Heart left ventricle (tissue), 16 donors: ENCODE results near the gene TSLP. TPM values are rescaled to one million over a fixed set of nuclear protein-coding genes. Genes with fewer than 3 reads are reported as not detected.

Experiments used
- ATAC-seq, 4 donors: fragments of 200-7000 bp; cut with Tn5 transposase; one replicate each; pipeline ENCODE4 v1.9.1; 2020 to 2022; ENCODE audit warnings: moderate library complexity in 4 of 4, mild to moderate bottlenecking in 3 of 4, moderate number of reproducible peaks in 1 of 4
- DNase-seq, 5 donors: peaks; one replicate each; pipeline ENCODE4 v3.0.0-alpha.2; 2020
- H3K27ac ChIP-seq, 12 donors: fragments of 200-600 bp; sonication (generic) in 4 of 12; one replicate each; pipeline versions ENCODE4 v1.5.0 to v1.8.0; 2016 to 2022; ENCODE audit warnings: mild to moderate bottlenecking in 2 of 12
- H3K27me3 ChIP-seq, 9 donors: fragments of 200-600 bp; sonication (generic) in 2 of 9; one replicate each; pipeline versions ENCODE4 v1.5.1 to v1.8.0; 2016 to 2022; ENCODE audit warnings: mild to moderate bottlenecking in 3 of 9
- H3K36me3 ChIP-seq, 9 donors: fragments of 200-600 bp; sonication (generic) in 2 of 9; one replicate each; pipeline versions ENCODE4 v1.5.0 to v1.8.0; 2018 to 2022; ENCODE audit warnings: mild to moderate bottlenecking in 2 of 9
- H3K4me1 ChIP-seq, 12 donors: fragments of 200-600 bp; sonication (generic) in 4 of 12; one replicate each; pipeline versions ENCODE4 v1.5.0 to v1.8.0; 2016 to 2022; ENCODE audit warnings: mild to moderate bottlenecking in 3 of 12
- H3K4me3 ChIP-seq, 12 donors: fragments of 200-600 bp; sonication (generic) in 4 of 12; one replicate each; pipeline versions ENCODE4 v1.5.0 to v1.8.0; 2017 to 2022; ENCODE audit warnings: mild to moderate bottlenecking in 9 of 12, moderate library complexity in 4 of 12
- H3K9me3 ChIP-seq, 12 donors: fragments of 200-600 bp; sonication (generic) in 4 of 12; one replicate each; pipeline versions ENCODE4 v1.5.0 to v1.8.0; 2016 to 2022; ENCODE audit warnings: mild to moderate bottlenecking in 1 of 12
- CTCF ChIP-seq, 12 donors: fragments of 200-600 bp; sonication (generic) in 4 of 12; IDR thresholded peaks; one replicate each; pipeline versions ENCODE4 v1.5.0 to v1.8.0; 2018 to 2022; ENCODE audit warnings: antibody characterized with exemption in 12 of 12, mild to moderate bottlenecking in 5 of 12
- POLR2A ChIP-seq, 2 donors: fragments of 450-650 bp; IDR thresholded peaks; one replicate each; pipeline ENCODE4 v1.6.1; 2017; ENCODE audit warnings: antibody characterized with exemption in 2 of 2, mild to moderate bottlenecking in 2 of 2, moderate library complexity in 2 of 2
- WGBS, 4 donors: extraction: QIAGEN DNeasy Blood & Tissue Kit in 2 of 4; methylation state at CpG; one replicate each; pipeline versions ENCODE4 v1.1.5 to v1.1.7; 2013 to 2018; 5-methylcytosine and 5-hydroxymethylcytosine counted together
- intact Hi-C, 10 donors: fragments of 100-400 bp; cut with DNase I; formaldehyde crosslinking; loops; one replicate each; pipeline versions ENCODE4 v1.11.1 to v1.14.2; 2022
- polyA plus RNA-seq, 2 donors: library from polyadenylated mRNA; stranded (reverse); fragments of 200-250 nt; gene quantifications; one replicate each; pipeline ENCODE4 v1.2.3, GENCODE V29; 2013
- total RNA-seq, 9 donors: library from RNA; depleted of rRNA in 2 of 9; stranded (reverse); fragments of >200 nt in 2 of 9; fragmentation: NEBNext Ultra II Directional in 3 of 9; extraction: Animal tissue kit (Norgen Biotek cat#: 25700) in 3 of 9; gene quantifications; one replicate each; pipeline versions ENCODE4 v1.1.0 to v1.2.4, GENCODE V29; 2016 to 2023
- donor health status: ischemic (EF 13 %, LVEDD 7.1; RV severe dilation, severe dysfunction).
- donor health status: healthy with polysubstance abuse.
- donor health status: DM: no; HTN: yes; CAD: no.
- donor health status: DM: no; HTN: no; CAD: no.
- donor health status: ischemic (EF 25% LVEDD 6.9; RV normal size, moderate dysfunction).
- donor health status: ischemic (EF 25% LVEDD 5.7; RV mildly dilated, moderate dysfunction).
- donor health status: healthy.
- donor health status: DM: yes; HTN: yes; CAD: no.
- donor health status: ischemic (EF 35%, LVEDD 5.7; RV mildly dilated, moderate dysfunction).
- donor health status: nonischemic (EF 11% LVEDD 7.7; RV severe dilation, severe dysfunction).
- donor health status: DM: yes; HTN: yes; CAD: no.
- donor health status: PGD.
- donor health status: ischemic (EF 29% LVEDD 5.4; RV normal size, mild dysfunction).
- donor health status: nonischemic (EF 23%, LVEDD 6.1; RV moderate dilation, normal function).

The TSLP gene
- total and polyA plus RNA-seq, 11 donors = 1.3 to 8.7 (median 4.1) TPM

GRCh38 chr5:111083323-111083722, 11.8 kb downstream of the TSLP start:
- WGBS, 4 donors = 76 to 79% (median 77%) methylated on average over 7 of the region's 7 CpGs
- H3K36me3 ChIP-seq = no peaks in the 10 kb centered on the region

GRCh38 chr5:111092062-111092853, 20.7 kb downstream of the TSLP start, which contains the start of gene WDR36:
Gene WDR36 (plus strand): TSS chr5:111092348. CDS start chr5:111092457, 109 bp downstream.
- peak within 1 kb of the TSS; percentile 11 to 91 (median 78) for H3K27ac ChIP-seq
- intact Hi-C loops = loop anchor here in 5 of 10 donors (5.0 to 10.0 kb wide), 2 partner anchors 335 to 337 kb away; no protein-coding TSS in a partner anchor
- H3K27me3 ChIP-seq = no peaks in the 10 kb centered on the region
- H3K36me3 ChIP-seq = peaks cover 0 to 29% (median 16%) of the 10 kb centered on the region in 9 donors
- 1 to 2% (median 1%) methylated on average over 42 to 50 of the region's 50 CpGs for WGBS, 4 donors
- H3K4me3 ChIP-seq = peak within 1 kb of the TSS; percentile 55 to 99 (median 84)
- peak in 2 of 12 donors; percentile 6 to 12 for TF ChIP-seq CTCF (IDR thresholded peaks at IDR 0.05)
- TF ChIP-seq POLR2A (IDR thresholded peaks at IDR 0.05) = peak in 1 of 2 donors; percentile 49
- peaks cover 0 to 29% (median 14%) of the 10 kb centered on the region in 12 donors for H3K4me1 ChIP-seq
- H3K9me3 ChIP-seq = no peaks in the 10 kb centered on the region
- DNase-seq (peak; percentile 87 to 93 (median 92)), ATAC-seq (peak; percentile 95 to 99 (median 99))

More at GRCh38 chr5:111083323-111083722, 11.8 kb downstream of the TSLP start:
- no peaks in the 10 kb centered on the region for H3K4me1 ChIP-seq
- no peak overlapping the region for H3K27ac ChIP-seq
- no peaks in the 10 kb centered on the region for H3K9me3 ChIP-seq
- H3K27me3 ChIP-seq = no peaks in the 10 kb centered on the region
- H3K4me3 ChIP-seq = no peak overlapping the region
- ATAC-seq = no peak
- no peak for TF ChIP-seq POLR2A (IDR thresholded peaks at IDR 0.05)
- no peak for TF ChIP-seq CTCF (IDR thresholded peaks at IDR 0.05)
- intact Hi-C loops = no loop called here
- no peak for DNase-seq

GRCh38 chr5:111095982-111096381, 24.5 kb downstream of the TSLP start:
- Histone ChIP-seq H3K4me3 (no peak overlapping the region), H3K4me1 (peaks cover 0 to 29% (median 14%) of the 10 kb centered on the region in 12 donors), H3K9me3 (no peaks in the 10 kb centered on the region), H3K27ac (no peak overlapping the region), H3K36me3 (peaks cover 0 to 66% (median 52%) of the 10 kb centered on the region in 9 donors), H3K27me3 (no peaks in the 10 kb centered on the region)
- ATAC-seq = no peak
- intact Hi-C loops = loop anchor here in 4 of 10 donors (10.0 kb wide), 1 partner anchor 341 kb away; no protein-coding TSS in a partner anchor
- DNase-seq = no peak
- WGBS, 4 donors = 86 to 87% (median 86%) methylated on average over 1 of the region's 1 CpG
- TF ChIP-seq CTCF (IDR thresholded peaks at IDR 0.05) (no peak), POLR2A (IDR thresholded peaks at IDR 0.05) (no peak)
